TTC549 (cell line): ENCODE results near the gene PNPLA6.

Source experiments
- FAIRE-seq: peaks from 2 replicates; lab custom pipeline; 2012; peaks lifted over from hg19 to GRCh38; lab: Jason Lieb, UNC

PNPLA6 gene

GRCh38 chr19:7515645-7516151 is 19.8 kb upstream of the PNPLA6 start, which contains the start of gene ZNF358:
Gene ZNF358, plus strand, starts transcription at chr19:7516103. Its CDS starts 3,140 bp downstream, at chr19:7519243.
- no peak for FAIRE-seq

- no peak for FAIRE-seq
Observed at GRCh38 chr19:7516333-7516732, 19.2 kb upstream of the PNPLA6 start.

GRCh38 chr19:7516878-7517277 is 18.6 kb upstream of the PNPLA6 start:
- no peak for FAIRE-seq

GRCh38 chr19:7519361-7520130 is 16.0 kb upstream of the PNPLA6 start:
- no peak for FAIRE-seq

GRCh38 chr19:7520131-7521051 is 15.1 kb upstream of the PNPLA6 start:
- no peak for FAIRE-seq

GRCh38 chr19:7521551-7522071 is 13.9 kb upstream of the PNPLA6 start:
- FAIRE-seq = no peak

- FAIRE-seq = peak; percentile 31
Observed at GRCh38 chr19:7522072-7522922, 13.2 kb upstream of the PNPLA6 start, which contains the start of gene MCOLN1. Gene MCOLN1, plus strand, starts transcription at chr19:7522624. Its CDS starts 127 bp downstream, at chr19:7522751.

GRCh38 chr19:7522923-7523667 is 12.4 kb upstream of the PNPLA6 start:
- no peak for FAIRE-seq

- FAIRE-seq = no peak
Observed at GRCh38 chr19:7524523-7524922, 11.0 kb upstream of the PNPLA6 start.

GRCh38 chr19:7524992-7525739 is 10.4 kb upstream of the PNPLA6 start:
- no peak for FAIRE-seq

- no peak for FAIRE-seq
Observed at GRCh38 chr19:7526059-7526929, 9.2 kb upstream of the PNPLA6 start.

- no peak for FAIRE-seq
Observed at GRCh38 chr19:7527516-7528191, 7.9 kb upstream of the PNPLA6 start.

- FAIRE-seq = no peak
Observed at GRCh38 chr19:7528192-7528519, 7.4 kb upstream of the PNPLA6 start.

- no peak for FAIRE-seq
Observed at GRCh38 chr19:7528522-7529245, 6.8 kb upstream of the PNPLA6 start.

- no peak for FAIRE-seq
Observed at GRCh38 chr19:7529246-7529600, 6.3 kb upstream of the PNPLA6 start.

GRCh38 chr19:7529610-7530490 is 5.7 kb upstream of the PNPLA6 start:
- no peak for FAIRE-seq

- FAIRE-seq = no peak
Observed at GRCh38 chr19:7533281-7533885, 2.1 kb upstream of the PNPLA6 start.
